ENCODE data around the gene PGK1. TPM values are rescaled to one million over a fixed set of nuclear protein-coding genes. Genes with fewer than 3 reads are reported as not detected.

The PGK1 gene
- polyA plus RNA-seq, 3 donors: 292 to 1,007 (median 923) TPM

- H2AFZ ChIP-seq (ENCODE audit: insufficient read depth, low read depth, low read length, poor library complexity, severe bottlenecking): no peak overlapping the region
- TF ChIP-seq, protein P1, sequence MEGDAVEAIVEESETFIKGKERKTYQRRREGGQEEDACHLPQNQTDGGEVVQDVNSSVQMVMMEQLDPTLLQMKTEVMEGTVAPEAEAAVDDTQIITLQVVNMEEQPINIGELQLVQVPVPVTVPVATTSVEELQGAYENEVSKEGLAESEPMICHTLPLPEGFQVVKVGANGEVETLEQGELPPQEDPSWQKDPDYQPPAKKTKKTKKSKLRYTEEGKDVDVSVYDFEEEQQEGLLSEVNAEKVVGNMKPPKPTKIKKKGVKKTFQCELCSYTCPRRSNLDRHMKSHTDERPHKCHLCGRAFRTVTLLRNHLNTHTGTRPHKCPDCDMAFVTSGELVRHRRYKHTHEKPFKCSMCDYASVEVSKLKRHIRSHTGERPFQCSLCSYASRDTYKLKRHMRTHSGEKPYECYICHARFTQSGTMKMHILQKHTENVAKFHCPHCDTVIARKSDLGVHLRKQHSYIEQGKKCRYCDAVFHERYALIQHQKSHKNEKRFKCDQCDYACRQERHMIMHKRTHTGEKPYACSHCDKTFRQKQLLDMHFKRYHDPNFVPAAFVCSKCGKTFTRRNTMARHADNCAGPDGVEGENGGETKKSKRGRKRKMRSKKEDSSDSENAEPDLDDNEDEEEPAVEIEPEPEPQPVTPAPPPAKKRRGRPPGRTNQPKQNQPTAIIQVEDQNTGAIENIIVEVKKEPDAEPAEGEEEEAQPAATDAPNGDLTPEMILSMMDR (IDR thresholded peaks at IDR 0.05): no peak
- Mint-ChIP-seq H3K4me1 (peaks cover 13% of the 10 kb centered on the region), H3K36me3 (peaks cover 67 to 79% of the 10 kb centered on the region in 2 donors), H3K9me3 (no peaks in the 10 kb centered on the region), H3K4me3 (peak overlapping the region in 1 of 2 donors; percentile 35), H3K27me3 (ENCODE audit: low read depth in 3 of 3) (peaks cover 0 to 1% (median 0%) of the 10 kb centered on the region in 3 donors), H3K27ac (peak overlapping the region in 6 of 7 donors; percentile 1 to 86 (median 60))
- peaks cover 80 to 97% of the 10 kb centered on the region in 2 donors for H3K36me3 ChIP-seq (replicated peaks in 1 of 2; ENCODE audit: control insufficient read depth in 1 of 2, insufficient read depth in 2 of 2, low read length in 2 of 2)
- no peaks in the 10 kb centered on the region for H3K4me1 ChIP-seq (ENCODE audit: control insufficient read depth in 1 of 2, insufficient read depth in 2 of 2, low read length in 2 of 2)
- peak overlapping the region in 1 of 2 donors; percentile 59 for H3K27ac ChIP-seq (ENCODE audit: low read depth in 1 of 2, low read length in 2 of 2)
- H3K9me3 ChIP-seq (replicated peaks in 1 of 2; ENCODE audit: control insufficient read depth in 1 of 2, insufficient read depth in 1 of 2, low read length in 2 of 2): no peaks in the 10 kb centered on the region
- H3K9ac ChIP-seq (ENCODE audit: insufficient read depth, low read length, poor library complexity, severe bottlenecking): no peak overlapping the region
- no peaks in the 10 kb centered on the region for H3K27me3 ChIP-seq (ENCODE audit: control insufficient read depth in 2 of 2, insufficient read depth in 2 of 2, low read length in 2 of 2)
- DNase-seq: peak in 1 of 3 donors; percentile 5
- peaks cover 97% of the 10 kb centered on the region for H3K79me2 ChIP-seq (ENCODE audit: insufficient read depth, low read length)
- H4K20me1 ChIP-seq (ENCODE audit: insufficient read depth, low read length): peaks cover 100% of the 10 kb centered on the region
- intact Hi-C loops (cut with micrococcal nuclease): no loop called here
- no peak overlapping the region for H3K4me3 ChIP-seq (replicated peaks in 1 of 3; ENCODE audit: low read depth in 2 of 3, low read length in 3 of 3)
- WGBS (ENCODE audit: insufficient coverage): 0% methylated on average over 1 of the region's 2 CpGs
- H3K4me2 ChIP-seq (replicated peaks; ENCODE audit: extremely low read depth, low read length, poor library complexity, severe bottlenecking): no peak overlapping the region
These were observed 12.7 kb downstream of the PGK1 start for GRCh38 chrX:78116766-78117165.

GRCh38 chrX:78118628-78119027 lies 14.6 kb downstream of the PGK1 start:
- no peak overlapping the region for H3K4me2 ChIP-seq (replicated peaks; ENCODE audit: extremely low read depth, low read length, poor library complexity, severe bottlenecking)
- no peaks in the 10 kb centered on the region for H3K4me1 ChIP-seq (ENCODE audit: control insufficient read depth in 1 of 2, insufficient read depth in 2 of 2, low read length in 2 of 2)
- TF ChIP-seq, protein P1 (IDR thresholded peaks at IDR 0.05): no peak
- H3K4me3 Mint-ChIP-seq: no peak overlapping the region
- no peaks in the 10 kb centered on the region for H3K9me3 ChIP-seq (replicated peaks in 1 of 2; ENCODE audit: control insufficient read depth in 1 of 2, insufficient read depth in 1 of 2, low read length in 2 of 2)
- peaks cover 87% of the 10 kb centered on the region for H3K79me2 ChIP-seq (ENCODE audit: insufficient read depth, low read length)
- WGBS (ENCODE audit: insufficient coverage): no CpG with 5 or more reads among the region's 1 CpG
- H3K36me3 ChIP-seq (replicated peaks in 1 of 2; ENCODE audit: control insufficient read depth in 1 of 2, insufficient read depth in 2 of 2, low read length in 2 of 2): peaks cover 83 to 98% of the 10 kb centered on the region in 2 donors
- no peaks in the 10 kb centered on the region for H3K27me3 ChIP-seq (ENCODE audit: control insufficient read depth in 2 of 2, insufficient read depth in 2 of 2, low read length in 2 of 2)
- no peak overlapping the region for H3K4me3 ChIP-seq (replicated peaks in 1 of 3; ENCODE audit: low read depth in 2 of 3, low read length in 3 of 3)
- peaks cover 100% of the 10 kb centered on the region for H4K20me1 ChIP-seq (ENCODE audit: insufficient read depth, low read length)
- peak overlapping the region in 2 of 7 donors; percentile 28 to 82 for H3K27ac Mint-ChIP-seq
- H2AFZ ChIP-seq (ENCODE audit: insufficient read depth, low read depth, low read length, poor library complexity, severe bottlenecking): no peak overlapping the region
- intact Hi-C loops (cut with micrococcal nuclease): no loop called here
- no peak for DNase-seq
- peaks cover 75 to 85% of the 10 kb centered on the region in 2 donors for H3K36me3 Mint-ChIP-seq
- H3K4me1 Mint-ChIP-seq: peaks cover 13% of the 10 kb centered on the region
- peaks cover 0 to 2% (median 1%) of the 10 kb centered on the region in 3 donors for H3K27me3 Mint-ChIP-seq (ENCODE audit: low read depth in 3 of 3)
- no peaks in the 10 kb centered on the region for H3K9me3 Mint-ChIP-seq
- no peak overlapping the region for H3K9ac ChIP-seq (ENCODE audit: insufficient read depth, low read length, poor library complexity, severe bottlenecking)
- H3K27ac ChIP-seq (ENCODE audit: low read depth in 1 of 2, low read length in 2 of 2): no peak overlapping the region

All from CD14-positive monocyte (primary cell).